ENCODE measurements around the gene TP73. TPM values are rescaled to one million over a fixed set of nuclear protein-coding genes. Genes with fewer than 3 reads are reported as not detected.

The TP73 gene
- total RNA-seq, 4 donors from 2014 or later, result 0.30 to 0.76 TPM; not detected in 2

DNA sequence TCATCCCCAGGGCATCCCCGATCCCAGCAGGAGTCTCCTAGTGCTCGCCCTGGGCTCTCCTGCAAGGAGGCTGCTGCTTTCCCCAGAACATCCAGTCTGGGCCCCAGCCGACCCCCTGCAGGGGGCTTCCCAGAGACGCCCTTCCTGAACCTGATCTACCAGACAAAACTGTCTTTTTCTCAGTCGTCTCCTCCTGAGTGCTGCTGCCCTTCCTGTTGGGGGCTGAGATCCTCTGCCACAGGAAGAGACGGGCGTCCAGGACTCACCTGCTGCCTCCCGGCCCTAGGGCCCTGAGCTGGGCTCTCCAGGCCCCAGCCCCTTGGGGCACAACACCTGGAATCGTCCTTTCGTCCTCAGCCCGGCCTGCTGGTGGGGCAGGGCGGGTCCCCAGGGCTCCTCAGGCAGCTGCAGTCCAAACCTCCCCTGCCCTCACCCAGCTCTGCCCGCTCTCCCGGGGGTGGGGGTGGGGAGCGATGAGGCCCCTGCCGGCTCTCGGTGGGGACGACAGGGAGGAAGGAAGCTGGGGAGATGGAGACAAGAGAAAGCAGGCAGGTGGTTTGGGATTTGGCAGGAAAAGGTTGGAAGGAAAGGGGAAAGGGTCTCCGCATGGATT is 36.9 kb downstream of the TP73 start:
- no peak for DNase-seq
- Histone ChIP-seq H3K9me3 (no peaks in the 10 kb centered on the region), H3K4me1 (no peaks in the 10 kb centered on the region), H3K36me3 (no peaks in the 10 kb centered on the region), H3K27me3 (peaks cover 0 to under 1% of the 10 kb centered on the region in 2 donors), H3K27ac (no peak overlapping the region), H3K4me3 (no peak overlapping the region)
- intact Hi-C loops (cut with DNase I; ENCODE audit: low total_unique reads), result no loop called here
- no peak for TF ChIP-seq POLR2A (IDR thresholded peaks at IDR 0.05)
- TF ChIP-seq, protein P1, sequence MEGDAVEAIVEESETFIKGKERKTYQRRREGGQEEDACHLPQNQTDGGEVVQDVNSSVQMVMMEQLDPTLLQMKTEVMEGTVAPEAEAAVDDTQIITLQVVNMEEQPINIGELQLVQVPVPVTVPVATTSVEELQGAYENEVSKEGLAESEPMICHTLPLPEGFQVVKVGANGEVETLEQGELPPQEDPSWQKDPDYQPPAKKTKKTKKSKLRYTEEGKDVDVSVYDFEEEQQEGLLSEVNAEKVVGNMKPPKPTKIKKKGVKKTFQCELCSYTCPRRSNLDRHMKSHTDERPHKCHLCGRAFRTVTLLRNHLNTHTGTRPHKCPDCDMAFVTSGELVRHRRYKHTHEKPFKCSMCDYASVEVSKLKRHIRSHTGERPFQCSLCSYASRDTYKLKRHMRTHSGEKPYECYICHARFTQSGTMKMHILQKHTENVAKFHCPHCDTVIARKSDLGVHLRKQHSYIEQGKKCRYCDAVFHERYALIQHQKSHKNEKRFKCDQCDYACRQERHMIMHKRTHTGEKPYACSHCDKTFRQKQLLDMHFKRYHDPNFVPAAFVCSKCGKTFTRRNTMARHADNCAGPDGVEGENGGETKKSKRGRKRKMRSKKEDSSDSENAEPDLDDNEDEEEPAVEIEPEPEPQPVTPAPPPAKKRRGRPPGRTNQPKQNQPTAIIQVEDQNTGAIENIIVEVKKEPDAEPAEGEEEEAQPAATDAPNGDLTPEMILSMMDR (IDR thresholded peaks at IDR 0.05), result no peak

DNA sequence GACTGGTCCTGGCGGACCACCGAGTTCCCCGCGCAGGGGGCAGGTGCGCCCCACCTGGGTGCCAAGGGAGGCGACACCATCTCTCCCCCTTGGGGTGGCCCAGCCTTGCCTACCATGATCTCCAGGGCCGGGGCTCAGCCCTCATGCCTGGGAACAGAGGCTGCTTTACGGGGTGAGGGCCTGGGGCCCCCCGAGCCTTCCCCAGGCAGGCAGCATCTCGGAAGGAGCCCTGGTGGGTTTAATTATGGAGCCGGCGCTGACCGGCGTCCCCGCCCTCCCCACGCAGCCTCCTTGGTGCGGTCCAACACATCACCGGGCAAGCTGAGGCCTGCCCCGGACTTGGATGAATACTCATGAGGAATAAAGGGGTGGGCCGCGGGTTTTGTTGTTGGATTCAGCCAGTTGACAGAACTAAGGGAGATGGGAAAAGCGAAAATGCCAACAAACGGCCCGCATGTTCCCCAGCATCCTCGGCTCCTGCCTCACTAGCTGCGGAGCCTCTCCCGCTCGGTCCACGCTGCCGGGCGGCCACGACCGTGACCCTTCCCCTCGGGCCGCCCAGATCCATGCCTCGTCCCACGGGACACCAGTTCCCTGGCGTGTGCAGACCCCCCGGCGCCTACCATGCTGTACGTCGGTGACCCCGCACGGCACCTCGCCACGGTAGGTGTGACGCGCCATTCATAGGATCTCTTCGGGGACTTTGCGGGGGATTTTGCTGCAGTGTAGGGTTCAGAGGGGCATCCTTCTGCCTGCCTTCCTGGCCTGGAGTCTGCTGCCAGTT is 38.2 kb downstream of the TP73 start:
- no peak for DNase-seq
- no peaks in the 10 kb centered on the region for H3K4me1 ChIP-seq
- no peak overlapping the region for H3K27ac ChIP-seq
- H3K36me3 ChIP-seq, result no peaks in the 10 kb centered on the region
- no peaks in the 10 kb centered on the region for H3K9me3 ChIP-seq
- TF ChIP-seq, protein P1 (IDR thresholded peaks at IDR 0.05), result no peak
- TF ChIP-seq POLR2A (IDR thresholded peaks at IDR 0.05), result no peak
- no peaks in the 10 kb centered on the region for H3K27me3 ChIP-seq
- intact Hi-C loops (cut with DNase I; ENCODE audit: low total_unique reads), result no loop called here
- no peak overlapping the region for H3K4me3 ChIP-seq

DNA sequence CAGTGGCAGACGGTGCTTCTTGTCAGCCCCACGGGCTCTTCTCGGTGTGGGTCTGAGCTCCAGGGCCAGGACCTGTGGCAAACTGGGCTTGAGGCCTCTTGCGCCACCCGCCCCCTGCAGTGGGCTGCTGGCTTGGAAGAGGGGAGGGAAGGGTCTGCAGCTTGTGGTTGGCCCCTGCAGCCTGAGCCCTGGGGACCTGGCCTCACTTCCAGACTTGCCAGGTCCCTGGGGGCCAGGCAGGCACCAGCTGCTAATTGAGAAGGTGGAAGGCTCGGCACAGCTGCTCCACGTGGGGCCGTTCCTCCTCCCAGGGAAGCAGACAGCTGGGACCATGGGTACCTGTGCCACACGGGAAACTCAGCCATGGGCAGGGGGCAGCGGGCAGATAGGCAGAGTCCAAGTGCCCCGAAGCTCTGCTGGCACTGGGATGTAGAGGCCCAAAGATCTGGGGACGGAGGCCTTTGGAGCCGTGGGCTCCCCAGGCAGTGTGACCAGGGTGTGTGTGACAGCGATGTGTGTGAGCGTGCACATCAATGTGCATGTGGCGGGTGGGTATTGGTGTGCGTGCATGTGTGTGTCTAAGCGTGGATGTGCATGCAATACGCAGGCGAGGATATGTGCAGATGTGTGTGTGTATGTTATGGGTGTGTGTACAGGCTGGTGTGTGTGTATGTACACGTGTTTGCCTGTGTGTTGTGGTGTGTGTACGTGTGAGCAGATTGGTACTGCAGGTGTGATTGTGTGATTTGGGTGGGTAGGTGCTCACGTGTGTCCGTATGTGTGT is 39.3 kb downstream of the TP73 start:
- no peak for DNase-seq
- intact Hi-C loops (cut with DNase I; ENCODE audit: low total_unique reads), result no loop called here
- TF ChIP-seq, protein P1 (IDR thresholded peaks at IDR 0.05), result no peak
- no peak for TF ChIP-seq POLR2A (IDR thresholded peaks at IDR 0.05)
- Histone ChIP-seq H3K27me3 (no peaks in the 10 kb centered on the region), H3K9me3 (no peaks in the 10 kb centered on the region), H3K27ac (no peak overlapping the region), H3K4me1 (no peaks in the 10 kb centered on the region), H3K4me3 (no peak overlapping the region), H3K36me3 (no peaks in the 10 kb centered on the region)

DNA sequence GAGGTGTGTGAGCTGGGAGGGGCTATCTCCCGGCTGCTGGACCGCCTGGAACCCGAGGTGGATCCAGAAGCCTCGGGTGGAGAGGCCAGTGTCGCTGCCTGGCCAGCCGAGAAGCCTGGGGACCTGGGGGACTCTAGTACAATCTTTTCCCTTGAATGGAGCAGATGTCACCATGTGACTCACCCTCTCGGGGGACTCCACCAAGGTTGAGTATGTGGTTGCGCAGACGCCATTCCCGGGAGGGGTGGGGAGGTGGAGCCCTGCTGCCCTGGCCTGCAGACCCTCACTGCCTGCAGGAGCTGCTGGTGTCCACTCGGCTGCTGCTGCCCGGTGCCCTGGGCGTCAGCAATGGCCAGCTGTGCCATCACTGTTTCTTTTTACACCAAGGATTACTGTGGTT is 40.3 kb downstream of the TP73 start:
- H3K27me3 ChIP-seq, result no peaks in the 10 kb centered on the region
- no peak for DNase-seq

More for the DNA sequence above, 40.3 kb downstream of the TP73 start:
- intact Hi-C loops (cut with DNase I; ENCODE audit: low total_unique reads), result no loop called here
- no peak overlapping the region for H3K27ac ChIP-seq
- H3K4me3 ChIP-seq, result no peak overlapping the region
- no peaks in the 10 kb centered on the region for H3K36me3 ChIP-seq
- TF ChIP-seq, protein P1 (IDR thresholded peaks at IDR 0.05), result no peak
- no peak for TF ChIP-seq POLR2A (IDR thresholded peaks at IDR 0.05)
- no peaks in the 10 kb centered on the region for H3K9me3 ChIP-seq
- no peaks in the 10 kb centered on the region for H3K4me1 ChIP-seq
